Muscle of leg (tissue), 11 donors: ENCODE data around the gene TNS4. TPM values are rescaled to one million over a fixed set of nuclear protein-coding genes. Genes with fewer than 3 reads are reported as not detected.

Source experiments
- DNase-seq: peaks from one replicate; pipeline ENCODE4 v3.0.0; 2013
- H3K27ac ChIP-seq: one replicate; pipeline ENCODE4 v1.5.1; 2013; ENCODE audit warnings: mild to moderate bottlenecking, low read length, control low read depth
- H3K27me3 ChIP-seq: one replicate; pipeline ENCODE4 v1.6.1; 2013; ENCODE audit warnings: low read length; ENCODE audit not compliant: control insufficient read depth, insufficient read depth
- H3K36me3 ChIP-seq: one replicate; pipeline ENCODE4 v1.6.1; 2013; ENCODE audit warnings: low read length; ENCODE audit not compliant: control insufficient read depth, insufficient read depth
- H3K4me1 ChIP-seq: one replicate; pipeline ENCODE4 v1.6.1; 2013; ENCODE audit warnings: low read length; ENCODE audit not compliant: control insufficient read depth, insufficient read depth
- H3K4me3 ChIP-seq: one replicate; pipeline ENCODE4 v1.5.1; 2013; ENCODE audit warnings: low read length, control low read depth
- H3K9me3 ChIP-seq: replicated peaks from 2 replicates; pipeline ENCODE4 v1.6.1; 2013; ENCODE audit warnings: low read depth, low read length; ENCODE audit not compliant: control insufficient read depth
- WGBS: methylation state at CpG from one replicate; pipeline ENCODE4 v1.1.5; 2013; ENCODE audit warnings: missing lambda C conversion rate; ENCODE audit not compliant: insufficient coverage; 5-methylcytosine and 5-hydroxymethylcytosine counted together
- polyA plus RNA-seq, 8 donors: library from polyadenylated mRNA; unstranded; fragments of 120-200 nt; gene quantifications; one replicate each; pipeline versions ENCODE4 v1.2.1 to v1.2.3, GENCODE V29; 2013; ENCODE audit warnings: inconsistent platforms in 1 of 8, low replicate concordance in 1 of 8; ENCODE audit not compliant: insufficient read length in 8 of 8, insufficient read depth in 1 of 8
- total RNA-seq: library from RNA; stranded (reverse); fragments of 120-200 nt; gene quantifications from one replicate; pipeline ENCODE4 v1.2.4, GENCODE V29; 2013

The TNS4 gene
- total and polyA plus RNA-seq, 9 donors, result 0.05 to 1.6 (median 0.16) TPM; not detected in 4

- no peaks in the 10 kb centered on the region for H3K36me3 ChIP-seq
- no peak overlapping the region for H3K27ac ChIP-seq
- no peaks in the 10 kb centered on the region for H3K9me3 ChIP-seq
- DNase-seq, result no peak
- H3K27me3 ChIP-seq, result peaks cover 10% of the 10 kb centered on the region
- no peak overlapping the region for H3K4me3 ChIP-seq
- WGBS, result no CpG with 5 or more reads among the region's 6 CpGs
- peaks cover 13% of the 10 kb centered on the region for H3K4me1 ChIP-seq
Measured at GRCh38 chr17:40482722-40483121, 18.7 kb downstream of the TNS4 start.

- WGBS, result 73% methylated on average over 7 of the region's 7 CpGs
- no peak overlapping the region for H3K4me3 ChIP-seq
- H3K4me1 ChIP-seq, result peaks cover 9% of the 10 kb centered on the region
- no peaks in the 10 kb centered on the region for H3K36me3 ChIP-seq
- H3K27me3 ChIP-seq, result peaks cover 5% of the 10 kb centered on the region
- H3K27ac ChIP-seq, result no peak overlapping the region
- no peaks in the 10 kb centered on the region for H3K9me3 ChIP-seq
- DNase-seq, result no peak
Measured at GRCh38 chr17:40481106-40481505, 20.3 kb downstream of the TNS4 start.

- H3K27me3 ChIP-seq, result no peaks in the 10 kb centered on the region
- 33% methylated on average over 7 of the region's 12 CpGs for WGBS
- DNase-seq, result no peak
- peaks cover 10% of the 10 kb centered on the region for H3K4me1 ChIP-seq
- H3K4me3 ChIP-seq, result no peak overlapping the region
- no peak overlapping the region for H3K27ac ChIP-seq
- no peaks in the 10 kb centered on the region for H3K9me3 ChIP-seq
- no peaks in the 10 kb centered on the region for H3K36me3 ChIP-seq
Measured at GRCh38 chr17:40480501-40481003, 20.9 kb downstream of the TNS4 start.

GRCh38 chr17:40479754-40480480 is 21.5 kb downstream of the TNS4 start:
- Histone ChIP-seq H3K36me3 (no peaks in the 10 kb centered on the region), H3K4me3 (no peak overlapping the region), H3K9me3 (no peaks in the 10 kb centered on the region), H3K27me3 (no peaks in the 10 kb centered on the region), H3K27ac (no peak overlapping the region), H3K4me1 (peaks cover 14% of the 10 kb centered on the region)
- no peak for DNase-seq
- WGBS, result 94% methylated on average over 3 of the region's 9 CpGs

GRCh38 chr17:40478486-40478885 is 22.9 kb downstream of the TNS4 start:
- WGBS, result 87% methylated on average over 8 of the region's 13 CpGs
- no peak overlapping the region for H3K27ac ChIP-seq
- H3K9me3 ChIP-seq, result no peaks in the 10 kb centered on the region
- H3K36me3 ChIP-seq, result no peaks in the 10 kb centered on the region
- no peak for DNase-seq
- H3K27me3 ChIP-seq, result no peaks in the 10 kb centered on the region
- H3K4me1 ChIP-seq, result peaks cover 21% of the 10 kb centered on the region
- no peak overlapping the region for H3K4me3 ChIP-seq

GRCh38 chr17:40477796-40478195 is 23.6 kb downstream of the TNS4 start:
- no peaks in the 10 kb centered on the region for H3K9me3 ChIP-seq
- no peak overlapping the region for H3K27ac ChIP-seq
- H3K4me3 ChIP-seq, result no peak overlapping the region
- H3K27me3 ChIP-seq, result no peaks in the 10 kb centered on the region
- H3K36me3 ChIP-seq, result no peaks in the 10 kb centered on the region
- peaks cover 21% of the 10 kb centered on the region for H3K4me1 ChIP-seq
- DNase-seq, result no peak
- WGBS, result 71% methylated on average over 1 of the region's 1 CpG

- 84% methylated on average over 16 of the region's 18 CpGs for WGBS
- peak overlapping the region; percentile 47 for H3K27ac ChIP-seq
Measured at GRCh38 chr17:40475234-40475908, 26.1 kb downstream of the TNS4 start.

GRCh38 chr17:40474419-40475002 is 26.9 kb downstream of the TNS4 start:
- WGBS, result 58% methylated on average over 6 of the region's 9 CpGs
- H3K4me1 ChIP-seq, result peaks cover 17% of the 10 kb centered on the region
- peaks cover 4% of the 10 kb centered on the region for H3K9me3 ChIP-seq
- no peaks in the 10 kb centered on the region for H3K36me3 ChIP-seq
- H3K27me3 ChIP-seq, result no peaks in the 10 kb centered on the region
- no peak for DNase-seq
- H3K27ac ChIP-seq, result no peak overlapping the region
- no peak overlapping the region for H3K4me3 ChIP-seq

More at GRCh38 chr17:40475234-40475908, 26.1 kb downstream of the TNS4 start:
- Histone ChIP-seq H3K4me3 (no peak overlapping the region), H3K4me1 (peaks cover 17% of the 10 kb centered on the region), H3K27me3 (no peaks in the 10 kb centered on the region), H3K9me3 (peaks cover 4% of the 10 kb centered on the region), H3K36me3 (no peaks in the 10 kb centered on the region)
- DNase-seq, result no peak

- Histone ChIP-seq H3K36me3 (no peaks in the 10 kb centered on the region), H3K4me3 (no peak overlapping the region), H3K9me3 (peaks cover 4% of the 10 kb centered on the region), H3K27ac (no peak overlapping the region), H3K27me3 (no peaks in the 10 kb centered on the region), H3K4me1 (peaks cover 17% of the 10 kb centered on the region)
- 78% methylated on average over 15 of the region's 16 CpGs for WGBS
- DNase-seq, result no peak
Measured at GRCh38 chr17:40473573-40474365, 27.7 kb downstream of the TNS4 start.
